ENCODE measurements around the gene IL21R.
"Not testable (repeated sequence)": the region's sequence is repeated elsewhere in the genome, so short reads cannot be mapped to it uniquely, and the experiment has no call there.

IL21R gene

DNA sequence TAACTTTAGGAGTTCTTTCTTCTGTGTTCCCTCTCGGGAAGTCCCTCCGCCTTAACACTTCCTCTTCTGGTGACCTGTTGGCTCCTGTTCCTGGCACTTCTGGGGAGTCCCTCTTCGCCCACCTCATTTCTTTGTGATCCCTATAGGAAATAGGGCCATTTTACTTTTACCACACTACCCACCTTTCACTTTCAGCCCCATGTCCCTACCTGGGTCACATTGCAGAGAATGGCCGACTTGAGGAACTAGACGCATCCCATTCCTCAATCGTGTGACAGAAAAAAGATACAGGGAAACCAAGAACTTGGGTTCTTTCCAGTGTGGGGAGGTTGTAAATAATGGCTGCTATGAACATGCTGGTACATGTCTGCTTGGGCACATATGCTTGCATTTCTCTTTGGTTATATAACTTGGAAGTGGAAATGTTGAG, 6.6 kb downstream of the IL21R start:
- H3K36me3 ChIP-seq (ENCODE audit: control insufficient read depth, insufficient read depth, low read length) = peaks cover 12% of the 10 kb centered on the region
- TF ChIP-seq, protein P1, sequence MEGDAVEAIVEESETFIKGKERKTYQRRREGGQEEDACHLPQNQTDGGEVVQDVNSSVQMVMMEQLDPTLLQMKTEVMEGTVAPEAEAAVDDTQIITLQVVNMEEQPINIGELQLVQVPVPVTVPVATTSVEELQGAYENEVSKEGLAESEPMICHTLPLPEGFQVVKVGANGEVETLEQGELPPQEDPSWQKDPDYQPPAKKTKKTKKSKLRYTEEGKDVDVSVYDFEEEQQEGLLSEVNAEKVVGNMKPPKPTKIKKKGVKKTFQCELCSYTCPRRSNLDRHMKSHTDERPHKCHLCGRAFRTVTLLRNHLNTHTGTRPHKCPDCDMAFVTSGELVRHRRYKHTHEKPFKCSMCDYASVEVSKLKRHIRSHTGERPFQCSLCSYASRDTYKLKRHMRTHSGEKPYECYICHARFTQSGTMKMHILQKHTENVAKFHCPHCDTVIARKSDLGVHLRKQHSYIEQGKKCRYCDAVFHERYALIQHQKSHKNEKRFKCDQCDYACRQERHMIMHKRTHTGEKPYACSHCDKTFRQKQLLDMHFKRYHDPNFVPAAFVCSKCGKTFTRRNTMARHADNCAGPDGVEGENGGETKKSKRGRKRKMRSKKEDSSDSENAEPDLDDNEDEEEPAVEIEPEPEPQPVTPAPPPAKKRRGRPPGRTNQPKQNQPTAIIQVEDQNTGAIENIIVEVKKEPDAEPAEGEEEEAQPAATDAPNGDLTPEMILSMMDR (IDR thresholded peaks at IDR 0.05; ENCODE audit: insufficient read depth, low read length, poor library complexity, severe bottlenecking) = no peak
- H3K4me3 ChIP-seq (replicated peaks; ENCODE audit: low read depth, low read length) = peak overlapping the region; percentile 54
- no peak for DNase-seq (ENCODE audit: extremely low read depth, insufficient read length)
- H3K27me3 ChIP-seq (replicated peaks; ENCODE audit: control insufficient read depth, insufficient read depth, low read length) = no peaks in the 10 kb centered on the region

DNA sequence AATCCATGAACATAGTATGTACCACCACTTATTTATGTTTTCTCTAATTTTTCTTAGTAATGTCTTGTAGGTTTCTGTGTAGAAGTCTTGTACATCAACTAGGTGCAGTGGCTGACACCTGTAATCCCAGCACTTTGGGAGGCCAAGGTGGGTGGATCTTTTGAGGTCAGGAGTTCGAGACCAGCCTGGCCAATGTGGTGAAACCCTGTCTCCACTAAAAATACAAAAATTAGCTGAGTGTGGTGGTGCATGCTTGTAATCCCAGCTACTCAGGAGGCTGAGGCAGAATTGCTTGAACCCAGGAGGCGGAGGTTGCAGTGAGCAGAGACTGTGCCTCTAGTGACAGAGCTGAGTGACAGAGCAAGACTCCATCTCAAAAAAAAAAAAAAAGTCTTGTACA, 8.0 kb downstream of the IL21R start:
- not testable (repeated sequence) for H3K27me3 ChIP-seq (replicated peaks; ENCODE audit: control insufficient read depth, insufficient read depth, low read length); H3K36me3 ChIP-seq (ENCODE audit: control insufficient read depth, insufficient read depth, low read length); H3K4me3 ChIP-seq (replicated peaks; ENCODE audit: low read depth, low read length); DNase-seq (ENCODE audit: extremely low read depth, insufficient read length)

DNA sequence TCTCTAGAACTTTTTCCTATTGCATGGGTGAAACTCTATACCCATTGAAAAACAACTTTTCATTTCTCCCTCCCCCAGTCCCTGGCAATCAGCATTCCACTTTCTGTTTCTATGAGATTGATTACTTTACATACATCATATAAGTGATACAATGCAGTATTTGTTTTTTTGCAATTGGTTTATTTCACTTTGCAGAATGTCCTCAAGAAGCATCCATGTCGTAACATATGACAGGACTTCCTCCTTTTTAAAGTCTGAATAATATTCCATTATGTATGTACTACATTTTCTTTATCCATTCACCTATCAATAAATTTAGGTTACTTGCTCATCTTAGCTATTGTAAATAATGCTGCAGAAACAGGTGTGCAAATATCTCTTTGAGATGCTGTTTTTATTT, 8.8 kb downstream of the IL21R start:
- no peaks in the 10 kb centered on the region for H3K27me3 ChIP-seq (replicated peaks; ENCODE audit: control insufficient read depth, insufficient read depth, low read length)
- TF ChIP-seq, protein P1 (IDR thresholded peaks at IDR 0.05; ENCODE audit: insufficient read depth, low read length, poor library complexity, severe bottlenecking) = no peak
- no peak for DNase-seq (ENCODE audit: extremely low read depth, insufficient read length)
- peaks cover 10% of the 10 kb centered on the region for H3K36me3 ChIP-seq (ENCODE audit: control insufficient read depth, insufficient read depth, low read length)
- 0 out of 2 replicates have a peak overlapping the region, but pooled peaks have one; percentile 2 for H3K4me3 ChIP-seq (replicated peaks; ENCODE audit: low read depth, low read length)

DNA sequence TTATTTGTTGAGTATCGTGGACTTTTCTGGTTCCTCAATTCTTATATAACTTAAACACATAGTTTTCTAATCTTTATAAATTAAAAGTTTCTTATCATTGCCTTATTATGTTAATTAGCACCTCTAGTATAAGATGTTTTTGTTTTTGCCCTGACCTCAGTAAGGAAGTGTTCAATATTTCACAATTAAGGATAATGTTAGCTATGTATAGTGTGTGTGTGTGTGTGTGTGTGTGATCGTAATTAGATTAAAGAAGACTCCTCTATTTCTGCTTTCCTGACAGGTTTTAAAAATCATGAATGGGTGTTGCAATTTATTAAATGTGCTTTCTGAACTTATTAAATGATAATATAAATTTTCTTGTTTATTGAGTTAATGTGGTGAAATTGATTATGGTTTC, 12.0 kb downstream of the IL21R start:
- DNase-seq (ENCODE audit: extremely low read depth, insufficient read length) = no peak
- TF ChIP-seq, protein P1 (IDR thresholded peaks at IDR 0.05; ENCODE audit: insufficient read depth, low read length, poor library complexity, severe bottlenecking) = no peak
- Histone ChIP-seq H3K4me3 (replicated peaks; ENCODE audit: low read depth, low read length) (no peak overlapping the region), H3K27me3 (replicated peaks; ENCODE audit: control insufficient read depth, insufficient read depth, low read length) (no peaks in the 10 kb centered on the region), H3K36me3 (ENCODE audit: control insufficient read depth, insufficient read depth, low read length) (peaks cover 9% of the 10 kb centered on the region)

DNA sequence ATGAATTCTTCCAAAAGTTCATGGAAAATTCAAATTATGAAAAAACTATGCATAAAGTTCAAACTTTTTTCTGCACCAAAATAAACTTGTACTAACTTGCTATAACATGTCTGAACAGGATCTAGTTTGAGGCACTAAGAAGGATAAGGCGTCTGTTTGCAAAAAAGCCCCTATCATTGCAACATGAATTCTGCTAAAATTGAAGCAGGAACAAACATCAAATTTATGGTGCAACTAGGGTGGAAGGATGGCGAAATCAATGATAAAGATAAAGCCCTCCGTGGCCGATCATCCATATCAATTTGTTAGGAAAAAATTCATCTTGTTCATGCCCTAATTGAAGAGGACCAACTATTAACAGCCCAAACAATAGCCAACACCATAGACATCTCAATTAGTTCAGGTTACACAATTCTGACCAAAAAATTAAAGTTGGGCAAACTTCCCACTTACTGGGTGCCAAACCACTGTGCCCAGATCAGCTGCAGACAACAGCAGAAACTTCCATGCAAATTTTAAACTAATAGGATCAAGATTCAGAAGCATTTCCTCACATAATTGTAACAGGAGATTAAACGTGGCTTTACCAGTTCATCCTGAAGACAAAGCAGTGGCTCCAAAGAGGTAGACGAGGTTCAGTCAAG, 12.9 kb downstream of the IL21R start:
- TF ChIP-seq, protein P1 (IDR thresholded peaks at IDR 0.05; ENCODE audit: insufficient read depth, low read length, poor library complexity, severe bottlenecking) = no peak
- Histone ChIP-seq H3K4me3 (replicated peaks; ENCODE audit: low read depth, low read length) (no peak overlapping the region), H3K36me3 (ENCODE audit: control insufficient read depth, insufficient read depth, low read length) (peaks cover 12% of the 10 kb centered on the region), H3K27me3 (replicated peaks; ENCODE audit: control insufficient read depth, insufficient read depth, low read length) (no peaks in the 10 kb centered on the region)
- DNase-seq (ENCODE audit: extremely low read depth, insufficient read length) = no peak

DNA sequence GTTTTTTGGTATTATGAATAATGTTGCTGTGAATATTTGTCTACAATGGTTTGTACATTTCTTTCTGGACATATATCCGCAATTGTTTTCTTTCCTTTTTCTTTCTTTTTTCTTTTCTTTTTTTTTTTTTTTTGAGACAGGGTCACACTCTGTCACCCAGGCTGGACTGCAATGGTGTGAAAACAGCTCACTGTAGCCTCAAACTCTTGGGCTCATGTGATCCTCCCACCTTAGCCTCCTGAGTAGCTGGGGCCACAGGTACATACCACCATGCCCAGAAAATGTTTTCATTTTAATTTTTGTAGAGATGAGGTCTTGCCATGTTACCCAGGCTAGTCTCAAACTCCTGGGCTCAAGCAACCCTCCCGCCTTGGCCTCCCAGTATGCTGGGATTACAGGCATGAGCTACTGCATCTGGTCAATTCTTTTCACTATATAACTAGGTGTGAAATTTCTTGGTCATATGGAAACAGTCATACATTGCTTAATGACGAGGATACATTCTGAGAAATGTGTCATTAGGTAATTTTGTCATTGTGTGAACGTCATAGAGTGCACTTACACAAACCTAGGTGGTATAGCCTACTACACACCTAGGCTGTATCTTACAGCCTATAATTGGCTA, 15.2 kb downstream of the IL21R start:
- TF ChIP-seq, protein P1 (IDR thresholded peaks at IDR 0.05; ENCODE audit: insufficient read depth, low read length, poor library complexity, severe bottlenecking) = no peak
- Histone ChIP-seq H3K27me3 (replicated peaks; ENCODE audit: control insufficient read depth, insufficient read depth, low read length) (no peaks in the 10 kb centered on the region), H3K4me3 (replicated peaks; ENCODE audit: low read depth, low read length) (no peak overlapping the region), H3K36me3 (ENCODE audit: control insufficient read depth, insufficient read depth, low read length) (peaks cover 16% of the 10 kb centered on the region)
- no peak for DNase-seq (ENCODE audit: extremely low read depth, insufficient read length)
